MM.1S (cell line): ENCODE measurements around the gene METTL25B.

Source experiments
- EZH2 ChIP-seq: fragments of 300-600 bp; sonication (generic); optimal IDR thresholded peaks from 2 replicates; pipeline ENCODE3; 2017; ENCODE audit warnings: low read depth, mild to moderate bottlenecking, antibody characterized with exemption, low read length, mixed read lengths
- TF ChIP-seq, protein P1 (sequence below): fragments of 300-600 bp; sonication (generic); IDR thresholded peaks from 2 replicates; pipeline ENCODE4 v1.5.1; 2016; ENCODE audit warnings: antibody characterized with exemption, low read length, mixed read lengths

DNA sequence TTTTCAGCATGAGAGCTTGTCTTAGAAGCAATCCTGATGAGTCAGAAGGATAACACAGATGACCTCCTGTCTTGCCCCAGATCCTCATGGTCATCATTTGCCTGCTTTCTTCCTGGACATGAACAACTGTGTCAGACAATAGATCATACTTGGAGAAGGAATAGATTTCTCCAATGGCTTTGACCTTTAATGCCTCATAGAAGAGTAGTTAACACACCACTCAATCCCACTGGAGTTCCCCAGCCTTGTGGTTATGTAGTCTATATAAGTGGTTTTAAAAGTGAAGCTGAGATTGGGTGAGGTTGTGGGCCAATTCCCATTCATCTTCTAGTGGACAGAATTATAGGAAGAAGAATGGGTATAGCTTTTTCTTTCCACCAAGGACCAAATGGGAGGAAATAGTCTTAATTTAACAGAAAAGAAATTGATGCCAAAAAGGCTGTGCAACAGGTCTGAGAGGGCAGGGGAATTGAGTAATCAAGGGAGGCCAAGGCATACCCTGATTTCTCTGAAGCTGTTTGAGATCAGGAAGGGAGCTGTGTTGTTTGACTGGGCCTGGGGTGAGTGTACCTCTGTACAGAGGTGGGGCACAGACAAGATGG lies 53.4 kb downstream of the METTL25B start:
- TF ChIP-seq, protein P1, sequence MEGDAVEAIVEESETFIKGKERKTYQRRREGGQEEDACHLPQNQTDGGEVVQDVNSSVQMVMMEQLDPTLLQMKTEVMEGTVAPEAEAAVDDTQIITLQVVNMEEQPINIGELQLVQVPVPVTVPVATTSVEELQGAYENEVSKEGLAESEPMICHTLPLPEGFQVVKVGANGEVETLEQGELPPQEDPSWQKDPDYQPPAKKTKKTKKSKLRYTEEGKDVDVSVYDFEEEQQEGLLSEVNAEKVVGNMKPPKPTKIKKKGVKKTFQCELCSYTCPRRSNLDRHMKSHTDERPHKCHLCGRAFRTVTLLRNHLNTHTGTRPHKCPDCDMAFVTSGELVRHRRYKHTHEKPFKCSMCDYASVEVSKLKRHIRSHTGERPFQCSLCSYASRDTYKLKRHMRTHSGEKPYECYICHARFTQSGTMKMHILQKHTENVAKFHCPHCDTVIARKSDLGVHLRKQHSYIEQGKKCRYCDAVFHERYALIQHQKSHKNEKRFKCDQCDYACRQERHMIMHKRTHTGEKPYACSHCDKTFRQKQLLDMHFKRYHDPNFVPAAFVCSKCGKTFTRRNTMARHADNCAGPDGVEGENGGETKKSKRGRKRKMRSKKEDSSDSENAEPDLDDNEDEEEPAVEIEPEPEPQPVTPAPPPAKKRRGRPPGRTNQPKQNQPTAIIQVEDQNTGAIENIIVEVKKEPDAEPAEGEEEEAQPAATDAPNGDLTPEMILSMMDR = no peak
- no peak for TF ChIP-seq EZH2
